ENCODE data around the gene ESYT3. TPM values are rescaled to one million over a fixed set of nuclear protein-coding genes. Genes with fewer than 3 reads are reported as not detected.
"Not testable (repeated sequence)": the region's sequence is repeated elsewhere in the genome, so short reads cannot be mapped to it uniquely, and the experiment has no call there.

ESYT3 gene
- total RNA-seq, 2 donors from 2014 or later: not detected

DNA sequence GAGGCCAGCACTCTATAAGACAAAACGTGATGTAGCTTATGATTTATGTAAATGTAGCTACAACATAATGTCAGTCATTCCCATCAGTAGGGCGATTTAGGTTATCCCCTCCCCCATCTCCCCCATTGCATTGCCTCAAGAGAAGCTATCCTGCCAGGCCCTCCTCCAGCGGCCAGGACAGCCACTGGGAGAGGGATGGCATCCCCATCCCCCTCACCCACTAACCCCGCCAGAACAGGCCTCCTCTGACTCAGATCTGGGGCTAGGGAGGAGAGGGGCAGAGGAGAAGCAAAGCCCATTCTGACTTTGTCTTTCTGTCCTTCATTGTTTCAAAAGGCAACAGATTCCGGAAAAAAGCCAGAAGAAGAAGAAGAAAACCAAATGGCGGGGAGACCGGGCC is 32.6 kb upstream of the ESYT3 start:
- H3K27ac Mint-ChIP-seq: no peak overlapping the region
- H3K4me3 Mint-ChIP-seq: no peak overlapping the region
- no peaks in the 10 kb centered on the region for H3K9me3 Mint-ChIP-seq
- H3K4me1 Mint-ChIP-seq (ENCODE audit: low read depth in 2 of 2): no peaks in the 10 kb centered on the region
- peaks cover 3 to 20% of the 10 kb centered on the region in 2 donors for H3K27me3 Mint-ChIP-seq
- no peak for ATAC-seq
- no peak for DNase-seq (ENCODE audit: low spot score)
- H3K36me3 Mint-ChIP-seq: no peaks in the 10 kb centered on the region

DNA sequence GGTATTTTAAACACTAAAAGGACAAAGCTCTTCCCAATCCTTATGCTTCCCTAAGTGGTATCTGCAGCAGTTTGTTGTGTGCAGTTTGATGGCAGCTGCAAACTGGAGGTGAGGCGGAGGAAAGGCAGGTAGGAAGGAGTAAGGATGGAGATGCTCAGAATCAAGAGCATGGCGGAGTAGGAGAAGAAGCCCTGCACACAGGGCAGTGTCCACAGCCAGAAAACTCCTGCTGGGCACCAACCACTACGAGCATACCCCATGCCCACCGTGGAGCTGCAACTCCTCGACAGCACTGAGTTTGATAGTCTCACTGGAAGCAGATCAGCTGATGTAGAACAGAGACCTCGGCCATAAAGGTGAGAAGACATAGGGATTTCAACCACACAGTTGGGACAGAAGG is 30.3 kb upstream of the ESYT3 start:
- no peak overlapping the region for H3K4me3 Mint-ChIP-seq
- ATAC-seq: peak in 1 of 2 donors; percentile 22
- no peaks in the 10 kb centered on the region for H3K36me3 Mint-ChIP-seq
- no peaks in the 10 kb centered on the region for H3K9me3 Mint-ChIP-seq
- H3K4me1 Mint-ChIP-seq (ENCODE audit: low read depth in 2 of 2): no peaks in the 10 kb centered on the region
- no peak for DNase-seq (ENCODE audit: low spot score)
- H3K27ac Mint-ChIP-seq: no peak overlapping the region
- peaks cover 12 to 35% of the 10 kb centered on the region in 2 donors for H3K27me3 Mint-ChIP-seq

DNA sequence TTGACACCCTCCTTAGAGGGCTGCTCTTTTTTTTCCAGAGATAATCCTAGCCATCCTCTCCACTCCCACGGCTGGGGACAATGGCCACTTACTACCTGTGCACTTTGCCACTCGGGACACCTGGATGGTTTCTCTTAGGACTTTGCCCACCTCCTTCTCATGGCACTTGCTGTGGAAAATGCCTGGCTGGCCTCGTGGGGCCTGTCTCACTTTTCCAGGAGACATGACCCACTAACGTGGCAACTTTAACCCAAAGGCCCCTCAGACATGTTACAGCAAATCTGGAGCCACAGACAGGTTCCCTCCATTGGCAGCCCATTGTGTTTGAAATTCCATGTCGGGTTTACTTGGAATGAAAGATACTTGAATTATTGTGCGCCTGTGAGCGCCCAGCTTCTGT is 29.4 kb upstream of the ESYT3 start:
- H3K9me3 Mint-ChIP-seq: no peaks in the 10 kb centered on the region
- no peak overlapping the region for H3K27ac Mint-ChIP-seq
- ATAC-seq (no peak), DNase-seq (ENCODE audit: low spot score) (no peak)
- peaks cover 12 to 35% of the 10 kb centered on the region in 2 donors for H3K27me3 Mint-ChIP-seq
- no peaks in the 10 kb centered on the region for H3K36me3 Mint-ChIP-seq
- no peak overlapping the region for H3K4me3 Mint-ChIP-seq
- H3K4me1 Mint-ChIP-seq (ENCODE audit: low read depth in 2 of 2): no peaks in the 10 kb centered on the region

DNA sequence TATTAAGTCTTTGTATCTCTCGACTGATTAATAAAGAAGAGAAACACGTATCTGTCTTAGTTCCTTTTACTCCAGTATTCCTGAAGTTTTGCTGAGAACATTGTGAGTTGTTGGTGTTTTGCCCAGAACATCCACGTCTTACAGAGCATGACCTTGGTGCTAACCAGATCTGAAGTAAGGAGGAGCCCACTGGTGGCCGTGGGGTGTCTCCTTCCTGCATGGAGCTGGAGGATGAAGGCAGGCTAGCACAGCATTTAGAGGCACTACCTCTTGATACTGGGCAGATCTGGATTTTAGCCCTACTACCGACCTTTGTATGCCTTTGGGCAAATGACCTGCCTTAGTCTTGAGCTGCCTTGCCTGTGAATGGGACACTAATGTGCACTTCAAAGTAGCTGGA is 28.9 kb upstream of the ESYT3 start:
- Mint-ChIP-seq H3K9me3 (no peaks in the 10 kb centered on the region), H3K27ac (no peak overlapping the region), H3K27me3 (peaks cover 12 to 35% of the 10 kb centered on the region in 2 donors), H3K4me1 (ENCODE audit: low read depth in 2 of 2) (peaks cover under 1 to 2% of the 10 kb centered on the region in 2 donors), H3K4me3 (no peak overlapping the region), H3K36me3 (no peaks in the 10 kb centered on the region)
- no peak for DNase-seq (ENCODE audit: low spot score)
- no peak for ATAC-seq

DNA sequence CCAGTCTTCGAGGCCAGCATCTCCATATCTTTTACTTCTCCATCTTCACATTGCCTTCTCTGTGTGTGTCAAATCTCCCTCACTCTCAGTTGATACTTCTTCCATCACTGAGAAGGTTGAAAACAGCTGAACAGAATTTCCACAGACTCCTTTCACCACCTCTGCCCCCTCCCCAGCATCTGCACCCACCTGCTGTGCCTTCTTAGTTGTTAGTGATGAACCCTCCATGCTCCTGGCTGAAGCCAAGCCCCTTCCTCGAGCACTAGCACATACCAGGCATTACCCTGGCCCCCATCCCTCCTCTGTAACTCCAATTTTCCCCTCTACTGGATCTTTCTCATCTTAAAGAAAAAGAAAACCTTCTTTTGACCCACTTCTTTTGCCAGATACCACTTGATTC is 27.8 kb upstream of the ESYT3 start:
- no peak for ATAC-seq
- Mint-ChIP-seq H3K36me3 (no peaks in the 10 kb centered on the region), H3K9me3 (no peaks in the 10 kb centered on the region), H3K27me3 (peaks cover 12 to 24% of the 10 kb centered on the region in 2 donors), H3K4me1 (ENCODE audit: low read depth in 2 of 2) (peaks cover 6% of the 10 kb centered on the region in 2 donors), H3K27ac (no peak overlapping the region), H3K4me3 (no peak overlapping the region)
- no peak for DNase-seq (ENCODE audit: low spot score)

DNA sequence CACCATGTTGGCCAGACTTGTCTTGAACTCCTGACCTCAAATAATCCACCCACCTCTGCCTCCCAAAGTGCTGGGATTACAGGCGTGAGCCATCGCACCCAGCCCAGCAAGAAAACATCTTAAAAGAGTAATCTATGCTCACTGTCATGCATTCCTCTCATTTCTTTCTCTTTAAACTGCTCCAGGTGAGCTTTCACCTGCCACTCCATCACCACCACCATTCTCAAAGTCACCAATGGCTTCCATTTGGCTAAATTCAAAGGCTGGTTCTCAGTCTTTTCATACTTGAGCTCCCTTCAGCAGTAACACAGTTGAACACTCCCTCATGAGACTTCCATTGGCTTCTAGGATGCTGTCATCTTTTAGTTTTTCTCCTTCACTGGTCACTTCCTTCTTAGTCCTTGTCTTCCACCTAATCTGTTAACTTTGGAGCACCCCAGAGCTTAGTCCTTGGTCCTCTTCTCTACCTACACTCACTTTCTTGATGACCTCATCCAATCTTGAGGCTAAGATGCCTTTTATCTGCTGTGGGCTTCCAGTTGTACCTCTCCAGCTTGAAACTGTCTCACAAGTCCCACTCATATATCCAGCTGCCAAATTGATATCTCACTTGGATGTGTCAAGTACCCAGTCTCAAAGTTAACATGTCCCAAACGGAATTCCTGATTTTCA is 27.0 kb upstream of the ESYT3 start:
- H3K4me3 Mint-ChIP-seq: no peak overlapping the region
- H3K9me3 Mint-ChIP-seq: no peaks in the 10 kb centered on the region
- no peak for ATAC-seq
- H3K27ac Mint-ChIP-seq: no peak overlapping the region
- peaks cover 6% of the 10 kb centered on the region in 2 donors for H3K4me1 Mint-ChIP-seq (ENCODE audit: low read depth in 2 of 2)
- H3K36me3 Mint-ChIP-seq: no peaks in the 10 kb centered on the region
- H3K27me3 Mint-ChIP-seq: peaks cover 15 to 22% of the 10 kb centered on the region in 2 donors
- no peak for DNase-seq (ENCODE audit: low spot score)

DNA sequence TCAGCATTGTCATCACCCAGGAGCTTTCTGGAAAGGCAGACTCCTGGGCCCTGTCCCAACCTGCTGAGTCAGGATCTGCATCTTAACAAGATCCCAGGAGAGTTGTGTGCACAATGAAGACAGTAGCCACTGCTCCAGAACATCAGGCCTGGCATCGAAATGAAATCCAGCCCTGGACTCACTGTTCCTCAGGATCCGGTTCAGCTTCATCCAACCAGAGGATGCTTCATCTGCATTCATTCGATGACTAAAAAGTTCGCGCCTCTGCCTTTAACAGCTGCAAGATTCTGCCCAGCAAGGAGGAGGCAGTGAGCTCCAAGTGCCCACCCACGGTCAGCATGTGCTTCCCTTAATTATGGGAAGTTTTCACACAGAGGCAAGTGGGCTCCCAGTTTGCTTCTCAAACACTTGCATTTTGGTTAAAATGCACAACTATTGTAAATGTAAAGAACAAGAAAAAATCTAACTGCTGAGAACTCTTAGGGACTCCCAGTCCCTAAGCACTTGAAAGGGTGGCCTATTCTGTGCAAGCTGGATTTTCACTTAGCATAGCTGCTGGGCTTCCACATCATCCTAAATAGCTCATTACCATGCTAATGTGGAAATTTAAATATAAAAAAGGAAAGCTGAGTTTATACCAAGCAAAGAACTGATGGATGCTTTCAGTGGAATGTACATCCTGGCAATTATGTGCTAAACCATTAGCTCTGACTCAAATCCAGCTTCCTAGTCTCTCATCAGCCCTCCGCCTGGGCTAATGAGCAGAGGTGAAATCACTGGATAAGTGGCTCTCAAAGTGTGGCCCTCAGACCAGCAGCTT is 25.5 kb upstream of the ESYT3 start:
- Mint-ChIP-seq H3K27me3 (peaks cover 15 to 22% of the 10 kb centered on the region in 2 donors), H3K4me1 (ENCODE audit: low read depth in 2 of 2) (peaks cover 6% of the 10 kb centered on the region in 2 donors), H3K4me3 (no peak overlapping the region)

DNA sequence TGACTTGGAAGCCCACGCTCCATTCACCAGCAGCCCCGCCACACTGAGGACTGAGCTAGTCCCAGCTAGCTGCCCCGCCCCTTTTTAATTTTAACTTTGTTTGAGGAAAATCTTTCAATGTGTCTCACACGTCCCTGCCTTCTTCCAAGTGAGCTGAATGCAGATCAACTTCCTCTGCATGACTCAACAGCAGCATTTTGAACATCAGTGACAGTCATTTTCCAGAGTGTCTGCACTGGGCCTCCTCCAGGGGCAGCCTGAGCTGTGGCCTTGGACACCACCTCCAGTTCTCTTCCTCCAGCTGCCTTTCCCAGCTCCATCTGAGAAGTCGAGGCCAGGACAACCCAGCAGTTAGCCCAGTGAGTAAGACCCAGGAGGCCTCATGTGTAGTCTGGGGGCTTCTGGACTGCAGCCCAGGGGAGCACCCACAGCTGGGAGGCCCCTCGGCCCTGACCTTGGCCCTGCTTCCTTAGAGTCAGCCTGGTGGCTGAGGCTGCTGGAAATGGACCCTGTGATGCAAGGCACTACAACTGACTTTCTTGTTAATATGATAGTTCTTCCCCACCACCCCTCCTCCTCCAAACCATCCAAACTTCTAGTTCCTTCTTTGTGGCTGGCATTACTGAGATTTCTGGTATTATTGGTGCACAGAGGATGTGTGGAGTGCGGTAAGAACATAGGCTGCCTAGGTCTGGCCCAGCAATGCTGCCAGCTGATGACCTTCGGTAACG is 21.4 kb upstream of the ESYT3 start:
- H3K36me3 Mint-ChIP-seq: no peaks in the 10 kb centered on the region
- no peak overlapping the region for H3K27ac Mint-ChIP-seq
- peaks cover 6 to 9% of the 10 kb centered on the region in 2 donors for H3K4me1 Mint-ChIP-seq (ENCODE audit: low read depth in 2 of 2)
- ATAC-seq: no peak
- no peak for DNase-seq (ENCODE audit: low spot score)
- no peak overlapping the region for H3K4me3 Mint-ChIP-seq
- H3K27me3 Mint-ChIP-seq: peaks cover 4 to 8% of the 10 kb centered on the region in 2 donors
- H3K9me3 Mint-ChIP-seq: no peaks in the 10 kb centered on the region

More for the DNA sequence above, 25.5 kb upstream of the ESYT3 start:
- DNase-seq (ENCODE audit: low spot score) (no peak), ATAC-seq (no peak)
- H3K27ac Mint-ChIP-seq: no peak overlapping the region
- no peaks in the 10 kb centered on the region for H3K36me3 Mint-ChIP-seq
- no peaks in the 10 kb centered on the region for H3K9me3 Mint-ChIP-seq

DNA sequence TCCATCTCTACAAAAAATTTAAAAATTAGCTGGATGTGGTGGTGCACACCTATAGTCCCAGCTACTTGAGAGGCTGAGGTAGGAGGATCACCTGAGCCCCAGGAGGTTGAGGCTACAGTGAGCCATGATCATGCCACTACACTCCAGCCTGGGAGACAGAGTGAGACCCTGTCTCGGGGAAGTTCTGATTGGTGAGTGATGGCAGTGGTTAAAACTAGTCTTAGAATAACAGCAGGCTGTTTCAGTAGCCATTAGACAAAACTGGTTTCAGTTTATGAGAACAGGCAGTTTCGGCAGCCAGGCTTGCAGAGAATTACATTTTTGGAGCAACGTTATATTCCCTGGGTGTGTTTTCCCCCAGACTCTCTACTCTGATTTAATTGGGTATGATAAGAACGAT is 18.2 kb upstream of the ESYT3 start:
- ATAC-seq; DNase-seq (ENCODE audit: low spot score); H3K27ac Mint-ChIP-seq; H3K4me1 Mint-ChIP-seq (ENCODE audit: low read depth in 2 of 2); H3K36me3 Mint-ChIP-seq; H3K9me3 Mint-ChIP-seq; H3K4me3 Mint-ChIP-seq: not testable (repeated sequence)
- peaks cover 0 to 11% of the 10 kb centered on the region in 2 donors for H3K27me3 Mint-ChIP-seq

DNA sequence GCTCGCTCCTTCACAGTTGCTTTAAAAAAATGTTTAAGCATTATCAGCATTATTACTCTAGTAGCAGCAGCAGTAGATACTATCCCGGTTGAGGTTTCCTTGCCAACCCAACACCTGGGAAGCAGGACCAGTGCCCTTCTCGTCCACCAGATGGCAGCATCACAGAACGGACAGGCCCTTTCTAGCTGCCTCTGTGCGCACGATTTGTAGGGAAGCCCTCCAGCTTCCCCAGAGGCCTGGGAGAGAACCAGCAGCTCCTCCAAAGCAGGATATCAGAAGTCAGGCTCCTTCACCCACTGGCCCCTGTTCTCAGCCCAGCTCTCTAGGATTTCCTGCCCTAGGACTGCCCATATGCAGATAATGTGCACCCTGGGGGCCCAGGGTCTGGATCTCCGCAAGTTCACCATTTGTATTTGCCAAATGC is 16.8 kb upstream of the ESYT3 start:
- H3K4me1 Mint-ChIP-seq (ENCODE audit: low read depth in 2 of 2): peaks cover 0 to 3% of the 10 kb centered on the region in 2 donors
- H3K9me3 Mint-ChIP-seq: no peaks in the 10 kb centered on the region
- peaks cover 0 to 8% of the 10 kb centered on the region in 2 donors for H3K27me3 Mint-ChIP-seq
- no peak overlapping the region for H3K4me3 Mint-ChIP-seq
- ATAC-seq (peak; percentile 63 to 80), DNase-seq (ENCODE audit: low spot score) (peak; percentile 66)
- no peak overlapping the region for H3K27ac Mint-ChIP-seq
- H3K36me3 Mint-ChIP-seq: no peaks in the 10 kb centered on the region

DNA sequence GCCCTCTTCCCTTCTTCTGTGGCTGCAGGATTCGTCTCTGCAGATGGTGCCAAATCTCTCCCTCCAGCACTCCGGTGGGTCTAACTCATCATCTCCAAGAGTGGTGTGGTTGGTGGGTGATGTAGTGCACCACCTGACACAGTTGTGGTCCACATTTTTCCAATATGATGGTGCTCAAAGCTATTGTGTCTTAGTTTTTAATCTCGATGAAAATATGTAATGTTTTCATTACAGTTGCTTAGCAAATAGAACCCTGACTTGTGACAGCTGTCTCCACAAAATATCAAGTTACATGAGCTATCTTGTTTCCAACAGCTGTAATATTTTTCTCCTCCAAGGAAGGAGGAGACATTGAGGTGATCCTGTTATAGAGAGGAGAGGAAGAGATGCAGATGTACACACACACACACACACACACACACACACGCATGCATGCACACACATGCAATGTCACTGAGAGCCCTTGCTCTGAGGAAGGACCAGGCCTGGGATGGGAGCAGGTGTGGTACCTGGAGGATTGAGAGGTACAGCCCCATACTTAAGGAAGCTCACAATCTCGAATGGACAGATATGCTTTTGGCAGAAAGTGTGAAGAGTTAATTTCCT is 15.7 kb upstream of the ESYT3 start:
- ATAC-seq: no peak
- Mint-ChIP-seq H3K9me3 (no peaks in the 10 kb centered on the region), H3K27ac (no peak overlapping the region), H3K4me3 (no peak overlapping the region), H3K36me3 (no peaks in the 10 kb centered on the region), H3K4me1 (ENCODE audit: low read depth in 2 of 2) (peaks cover 0 to 3% of the 10 kb centered on the region in 2 donors), H3K27me3 (peaks cover 0 to 8% of the 10 kb centered on the region in 2 donors)
- no peak for DNase-seq (ENCODE audit: low spot score)

DNA sequence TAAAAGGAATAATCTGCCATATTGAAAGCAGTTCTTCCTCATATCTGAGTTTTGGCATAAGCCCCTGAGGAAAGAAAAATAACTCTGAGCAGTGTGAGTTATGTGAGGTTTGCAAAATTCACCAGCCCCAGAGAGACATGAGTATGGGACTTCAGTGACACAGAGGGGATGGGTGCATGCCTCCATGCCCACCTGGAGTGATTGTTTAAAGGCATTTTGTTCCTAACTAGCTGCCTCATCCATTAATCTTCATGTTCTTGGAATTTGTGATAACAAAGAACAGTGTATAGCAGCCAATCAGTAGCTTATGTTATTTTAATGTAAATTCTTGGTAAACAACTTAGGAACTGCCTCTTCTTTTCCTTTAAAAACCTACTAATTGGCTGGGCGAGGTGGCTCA is 11.1 kb upstream of the ESYT3 start:
- Mint-ChIP-seq H3K9me3 (no peaks in the 10 kb centered on the region), H3K36me3 (no peaks in the 10 kb centered on the region), H3K4me3 (no peak overlapping the region), H3K27ac (no peak overlapping the region), H3K27me3 (peaks cover 0 to 5% of the 10 kb centered on the region in 2 donors), H3K4me1 (ENCODE audit: low read depth in 2 of 2) (no peaks in the 10 kb centered on the region)
- ATAC-seq (no peak), DNase-seq (ENCODE audit: low spot score) (no peak)

DNA sequence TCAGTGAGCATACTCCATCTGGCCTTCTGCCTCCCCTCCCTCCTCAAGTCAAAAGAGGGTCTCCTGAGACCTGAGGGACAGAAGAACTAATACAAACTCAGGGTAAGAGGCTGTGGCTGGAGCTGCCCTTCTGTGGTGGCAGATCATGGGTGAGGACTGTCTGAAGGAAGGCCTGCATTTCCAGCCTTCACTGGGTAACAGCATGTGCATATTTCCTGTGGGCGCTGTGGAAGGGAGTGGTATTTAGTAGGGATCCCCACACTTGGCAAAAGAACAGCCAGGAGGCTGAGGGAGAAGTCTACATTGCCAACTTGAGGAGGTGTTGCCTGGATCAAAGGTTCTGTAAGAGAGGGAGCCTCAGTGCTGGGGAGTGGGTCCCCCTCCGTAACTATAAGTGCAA is 10.1 kb upstream of the ESYT3 start:
- DNase-seq (ENCODE audit: low spot score) (no peak), ATAC-seq (peak in 1 of 2 donors; percentile 53)
- H3K27ac Mint-ChIP-seq: no peak overlapping the region
- H3K9me3 Mint-ChIP-seq: no peaks in the 10 kb centered on the region
- no peaks in the 10 kb centered on the region for H3K36me3 Mint-ChIP-seq
- no peaks in the 10 kb centered on the region for H3K4me1 Mint-ChIP-seq (ENCODE audit: low read depth in 2 of 2)
- H3K4me3 Mint-ChIP-seq: no peak overlapping the region
- H3K27me3 Mint-ChIP-seq: peaks cover 0 to 3% of the 10 kb centered on the region in 2 donors

Measured in natural killer cell treated with Interleukin-12 subunit alpha and Interleukin-12 subunit beta and Interleukin-15 and Interleukin-18, amount 100 ng/mL, for 72 hours (primary cell).